Cardiac fibroblast (primary cell): ENCODE data around the gene JAG2.

Source experiments
- DNase-seq, 2 donors: peaks; one replicate each; pipeline versions ENCODE4 v3.0.0 to v3.0.0-alpha.2; 2010; ENCODE audit warnings: low read depth in 2 of 2
- H3K4me3 ChIP-seq, 2 donors: replicated peaks in 1 of 2; 1 replicate in 1 of 2; 2 replicates in 1 of 2; pipeline ENCODE4 v1.5.1; 2011; ENCODE audit warnings: low read depth in 2 of 2, low read length in 2 of 2, mild to moderate bottlenecking in 2 of 2, moderate library complexity in 1 of 2
- CTCF ChIP-seq: IDR thresholded peaks from one replicate; pipeline ENCODE4 v1.5.1; 2011; ENCODE audit warnings: low read depth, mild to moderate bottlenecking, low read length, inconsistent platforms

Gene JAG2

GRCh38 chr14:105135700-105136395 lies 32.7 kb downstream of the JAG2 start:
- no peak for TF ChIP-seq CTCF
- DNase-seq = no peak
- H3K4me3 ChIP-seq = no peak overlapping the region

DNA sequence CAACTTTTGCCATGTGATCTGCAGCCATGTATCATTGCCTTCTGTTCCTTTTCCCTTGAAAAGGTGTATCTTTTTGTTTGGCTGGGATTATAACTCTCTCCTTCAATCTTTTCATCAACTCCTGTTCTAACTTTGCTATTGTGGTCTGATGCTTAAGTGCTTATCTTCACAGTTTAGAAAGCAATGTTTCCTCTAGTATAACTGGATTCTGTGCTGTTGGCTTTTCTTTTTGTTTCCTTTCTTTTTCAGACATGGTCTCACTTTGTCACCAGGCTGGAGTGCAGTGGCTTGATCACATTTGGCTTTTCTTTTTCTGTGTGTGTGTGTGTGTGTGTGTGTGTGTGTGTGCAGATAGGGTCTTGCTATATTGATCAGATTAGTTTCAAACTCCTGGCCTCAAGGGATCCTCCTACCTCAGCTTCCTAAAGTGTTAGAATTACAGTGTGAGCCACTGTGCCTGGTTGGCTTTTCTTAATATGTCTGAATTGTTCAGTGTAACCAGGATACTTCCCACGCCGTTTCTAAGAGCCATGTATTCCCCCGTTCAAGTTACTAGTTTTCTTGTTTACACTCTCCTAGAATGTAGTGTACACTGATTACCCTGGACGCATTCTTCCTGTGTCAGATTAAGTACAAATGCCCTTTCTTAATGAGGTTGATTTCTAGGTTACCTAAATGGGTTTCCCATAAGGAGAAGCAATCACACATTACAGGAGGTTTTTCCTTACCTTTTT lies 35.5 kb downstream of the JAG2 start:
- DNase-seq = no peak
- H3K4me3 ChIP-seq = no peak overlapping the region
- no peak for TF ChIP-seq CTCF

- no peak for DNase-seq
- no peak for TF ChIP-seq CTCF
- H3K4me3 ChIP-seq = no peak overlapping the region
Observed at GRCh38 chr14:105131241-105131640, 37.3 kb downstream of the JAG2 start.

- no peak for DNase-seq
- TF ChIP-seq CTCF = no peak
- H3K4me3 ChIP-seq = no peak overlapping the region
Observed at GRCh38 chr14:105128059-105128458, 40.5 kb downstream of the JAG2 start.

GRCh38 chr14:105126981-105127329 lies 41.6 kb downstream of the JAG2 start:
- no peak for TF ChIP-seq CTCF
- no peak overlapping the region for H3K4me3 ChIP-seq
- DNase-seq = no peak

DNA sequence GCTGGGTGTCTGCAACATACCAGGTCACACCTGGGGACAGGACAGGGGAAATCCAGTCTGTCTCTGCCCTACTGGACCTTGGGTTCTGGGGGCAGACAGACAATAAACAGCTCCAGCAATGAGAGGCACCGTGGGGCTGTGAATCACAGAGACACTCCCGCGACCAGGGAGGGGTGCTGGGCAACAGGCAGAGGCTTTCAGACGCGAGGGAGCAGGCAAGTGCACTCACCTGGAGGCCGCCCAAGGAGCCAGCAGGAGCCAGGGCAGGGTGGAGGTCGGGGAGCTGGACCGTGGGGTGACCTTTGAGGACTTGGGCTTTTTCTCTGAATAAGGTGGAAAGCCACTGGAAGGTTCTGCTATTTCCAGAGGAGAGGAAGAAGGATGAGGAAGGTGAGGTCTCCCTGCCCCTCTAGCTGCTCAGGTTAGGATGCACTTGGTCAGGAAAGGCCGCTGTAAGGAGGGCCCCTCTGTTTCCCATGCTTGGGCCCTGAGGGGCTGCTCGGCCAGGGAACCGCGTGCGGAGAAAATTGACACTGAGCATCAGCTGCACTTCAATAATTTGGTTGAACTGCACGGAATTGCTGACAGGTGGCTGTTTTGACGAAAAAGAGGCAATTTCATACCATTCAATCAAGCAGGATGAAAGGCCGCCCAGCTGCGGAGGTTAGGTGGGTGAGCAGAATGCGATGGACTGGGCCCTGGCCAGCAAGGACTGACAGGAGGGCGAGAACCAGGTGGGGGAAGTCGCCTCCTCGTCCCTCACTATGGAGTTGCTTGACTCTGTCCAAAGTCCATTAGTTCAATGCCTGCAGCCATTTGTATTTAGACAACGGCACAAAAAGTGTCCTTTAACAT lies 42.2 kb downstream of the JAG2 start:
- no peak for DNase-seq
- TF ChIP-seq CTCF = no peak
- no peak overlapping the region for H3K4me3 ChIP-seq
